Stimulated activated CD4-positive, alpha-beta T cell treated with anti-CD3 and anti-CD28 coated beads, Interleukin-4, amount 100 ng/mL, for 1 hour (primary cell): Measurements from ENCODE around the gene GRHL1.
"Not testable (repeated sequence)": the region's sequence is repeated elsewhere in the genome, so short reads cannot be mapped to it uniquely, and the experiment has no call there.

Experiments used
- DNase-seq: peaks from one replicate; pipeline ENCODE4 v3.0.0-alpha.2; 2020

Gene GRHL1

DNA sequence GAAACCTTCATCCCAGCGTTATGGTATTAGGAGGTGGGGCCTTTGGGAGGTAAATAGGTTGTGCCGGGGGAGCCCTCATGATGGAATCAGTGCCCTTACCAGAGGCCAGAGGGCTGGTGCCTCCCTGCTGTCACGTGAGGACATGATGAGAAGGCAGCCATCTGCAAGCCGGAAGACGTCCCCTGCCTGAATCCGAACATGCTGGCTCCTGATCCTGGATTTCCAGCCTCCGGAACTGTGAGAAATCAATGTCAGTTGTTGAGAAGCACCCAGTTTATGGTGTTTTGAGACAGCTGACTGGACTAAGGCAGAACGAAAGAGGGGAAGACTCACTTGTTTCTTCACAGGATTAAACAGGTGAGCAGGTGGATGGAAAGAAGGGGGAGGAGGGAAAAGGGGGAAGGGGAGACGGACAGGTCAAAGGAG is 78.8 kb downstream of the GRHL1 start:
- DNase-seq = no peak

DNA sequence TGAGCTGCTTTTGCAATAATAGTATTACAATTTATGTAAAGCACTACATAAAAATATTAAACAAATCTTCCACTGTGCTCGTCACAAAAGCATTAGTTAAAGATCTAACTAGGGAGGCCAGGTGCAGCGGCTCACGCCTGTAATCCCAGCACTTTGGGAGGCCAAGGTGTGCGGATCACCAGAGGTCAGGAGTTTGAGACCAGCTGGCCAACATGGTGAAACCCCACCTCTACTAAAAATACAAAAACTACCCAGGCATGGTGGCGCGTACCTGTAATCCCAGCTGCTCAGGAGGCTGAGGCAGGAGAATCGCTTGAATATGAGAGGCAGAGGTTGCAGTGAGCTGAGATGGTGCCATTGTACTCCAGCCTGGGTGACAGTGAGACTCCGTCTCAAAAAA is 79.3 kb downstream of the GRHL1 start:
- DNase-seq = not testable (repeated sequence)

DNA sequence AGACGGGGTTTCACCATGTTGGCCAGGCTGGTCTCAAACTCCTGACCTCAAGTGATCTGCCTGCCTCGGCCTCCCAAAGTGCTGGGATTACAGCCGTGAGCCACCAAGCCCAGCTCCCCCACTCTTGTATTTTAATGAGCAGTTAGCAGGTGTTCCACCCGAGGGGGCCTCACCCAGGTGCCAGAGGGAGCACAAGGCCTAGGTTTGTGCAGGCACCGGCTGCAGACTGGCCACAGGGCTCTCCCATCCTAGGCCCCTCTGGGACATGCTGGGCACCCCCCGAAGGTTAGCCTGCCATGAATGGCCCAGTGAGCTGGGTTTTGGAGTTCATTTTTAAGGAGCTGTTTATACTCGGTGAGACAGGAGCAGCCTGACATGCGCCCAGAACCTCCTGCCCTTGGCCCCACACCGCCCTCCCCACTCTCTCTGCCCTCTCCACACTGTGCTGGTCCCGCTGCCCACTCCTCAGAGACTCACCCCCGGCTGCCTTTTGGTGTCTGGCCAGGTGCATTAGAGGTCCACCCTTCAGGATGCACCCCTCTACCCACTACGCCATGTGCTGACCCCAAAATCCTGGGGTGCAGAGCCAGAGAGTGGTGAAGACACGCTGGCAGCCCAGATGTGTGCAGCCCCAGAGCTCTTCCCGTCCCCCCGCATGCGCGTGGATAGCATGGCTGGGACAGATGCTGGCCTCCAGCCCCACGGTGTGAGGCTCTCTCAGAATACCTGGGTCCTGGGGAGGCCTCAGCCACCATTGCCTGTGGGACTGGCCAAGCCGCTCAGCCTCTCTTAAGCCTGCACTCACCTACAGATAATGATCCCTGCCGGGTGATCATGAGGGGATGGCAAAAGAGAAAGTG is 80.6 kb downstream of the GRHL1 start:
- DNase-seq = no peak

GRCh38 chr2:10032746-10033105 is 81.2 kb downstream of the GRHL1 start:
- no peak for DNase-seq

- DNase-seq = no peak
Observed at GRCh38 chr2:10033251-10034006, 81.9 kb downstream of the GRHL1 start.

DNA sequence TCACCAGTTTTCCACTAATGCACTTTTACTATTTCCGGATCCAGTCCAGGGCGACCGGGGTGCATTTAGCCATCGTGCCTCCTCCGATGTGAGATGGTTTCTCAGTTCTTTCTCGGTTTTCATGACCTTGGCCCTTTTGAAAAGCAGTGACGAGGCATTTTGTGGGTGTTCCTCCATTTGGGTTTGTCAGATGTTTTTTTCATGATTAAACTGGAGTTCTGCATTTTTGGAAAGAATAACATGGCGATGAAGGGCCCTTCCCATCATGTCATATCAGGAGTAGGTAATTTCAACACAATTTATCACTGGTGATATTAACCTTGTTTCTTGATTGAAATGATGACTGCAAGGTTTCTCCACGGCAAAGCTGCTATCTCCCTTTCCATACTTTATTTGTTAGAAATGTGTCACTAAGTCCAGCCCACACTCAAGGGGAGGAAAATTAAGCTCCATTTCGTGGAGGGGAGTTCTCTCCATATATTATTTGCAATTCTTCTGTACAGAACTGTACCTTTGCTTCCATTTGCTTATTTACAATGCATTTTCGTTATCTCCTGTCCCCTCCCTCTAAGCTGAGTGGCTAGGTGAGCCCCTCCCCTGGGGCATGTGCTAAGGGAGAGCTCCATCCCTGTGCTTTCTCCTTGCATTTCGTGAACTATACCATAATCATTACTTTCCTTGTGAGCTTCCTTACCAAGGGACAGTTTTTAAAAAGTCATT is 83.0 kb downstream of the GRHL1 start:
- DNase-seq = no peak

DNA sequence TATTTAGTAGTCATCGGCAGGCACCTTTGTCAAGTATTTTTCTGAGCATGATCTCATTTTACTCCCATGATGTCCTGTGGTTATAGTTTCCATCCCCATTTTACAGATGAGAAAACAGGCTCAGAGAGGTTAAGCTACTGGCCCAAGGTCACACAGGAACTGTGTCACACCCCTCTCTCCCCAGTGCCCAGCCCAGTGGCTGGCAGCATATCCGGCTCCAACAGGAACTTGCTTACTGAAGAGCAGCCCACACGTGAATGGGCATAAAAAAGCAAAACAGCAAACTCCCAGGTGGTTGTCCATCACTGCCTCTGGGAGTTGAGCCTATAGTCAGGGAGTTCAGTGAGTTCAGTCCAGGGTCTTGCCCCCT is 83.5 kb downstream of the GRHL1 start:
- DNase-seq = no peak

DNA sequence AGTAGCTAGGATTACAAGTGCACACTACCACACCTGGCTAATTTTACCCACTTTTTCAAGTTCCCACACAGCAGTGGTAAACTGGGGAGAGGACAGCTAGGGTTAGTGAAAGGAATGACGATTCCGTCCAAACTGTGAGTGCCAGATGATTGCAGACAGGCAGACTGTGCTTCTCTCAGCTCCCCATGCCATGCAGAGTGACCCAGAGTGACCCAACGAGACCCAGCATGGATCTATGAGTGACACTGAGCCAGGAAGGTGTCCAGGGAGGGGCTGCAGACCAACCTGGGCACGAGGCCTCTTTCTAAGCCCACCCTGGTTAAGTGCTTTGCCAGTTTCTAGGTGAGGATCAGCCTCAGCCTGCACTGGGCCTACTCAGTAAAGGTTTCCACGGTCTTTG is 84.1 kb downstream of the GRHL1 start:
- no peak for DNase-seq

- DNase-seq = peak; percentile 48
Observed at GRCh38 chr2:10036095-10036884, 84.8 kb downstream of the GRHL1 start.

- no peak for DNase-seq
Observed at GRCh38 chr2:10038123-10038522, 86.6 kb downstream of the GRHL1 start.

DNA sequence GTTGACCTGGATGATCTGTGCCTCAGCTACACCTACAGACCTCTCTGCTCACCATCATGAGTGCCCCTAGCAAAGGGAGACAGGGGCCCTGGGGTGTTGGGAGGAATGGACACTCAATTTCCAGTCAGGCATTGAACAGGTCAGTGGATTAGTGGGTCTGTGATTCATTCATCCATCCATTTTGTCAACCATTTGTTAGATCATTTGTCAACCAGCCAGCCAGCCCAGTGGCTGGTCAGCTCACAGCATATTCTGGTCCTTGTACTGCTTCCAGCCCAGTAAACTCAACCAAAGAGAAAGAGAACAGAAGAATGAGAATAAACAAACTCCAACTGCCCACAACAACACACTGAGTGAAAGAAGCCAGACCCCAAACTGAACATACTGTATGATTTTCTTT is 87.2 kb downstream of the GRHL1 start:
- DNase-seq = no peak

GRCh38 chr2:10039658-10040410 is 88.3 kb downstream of the GRHL1 start:
- DNase-seq = no peak

DNA sequence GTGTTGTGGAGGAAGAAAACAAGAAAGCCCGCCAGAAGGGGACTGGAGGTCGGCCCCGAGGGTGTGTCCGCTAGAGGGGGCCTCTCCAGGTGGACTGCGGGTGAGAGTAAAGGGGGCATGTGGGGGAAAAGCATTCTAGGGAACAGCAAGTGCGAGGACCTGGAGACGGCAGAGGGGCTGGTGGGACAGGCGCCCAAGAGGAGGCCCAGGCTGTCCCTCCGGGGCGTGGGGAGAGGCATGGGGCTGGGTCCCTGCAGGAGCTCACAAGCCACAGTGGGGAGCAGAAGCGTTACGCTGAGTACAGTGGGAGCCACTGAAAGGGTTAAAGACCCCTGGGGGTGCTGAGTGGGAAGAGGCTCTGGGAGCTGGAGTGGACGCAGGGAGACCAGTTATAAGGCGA is 90.2 kb downstream of the GRHL1 start:
- DNase-seq = no peak

GRCh38 chr2:10042301-10043161 is 91.0 kb downstream of the GRHL1 start:
- DNase-seq = peak; percentile 25

DNA sequence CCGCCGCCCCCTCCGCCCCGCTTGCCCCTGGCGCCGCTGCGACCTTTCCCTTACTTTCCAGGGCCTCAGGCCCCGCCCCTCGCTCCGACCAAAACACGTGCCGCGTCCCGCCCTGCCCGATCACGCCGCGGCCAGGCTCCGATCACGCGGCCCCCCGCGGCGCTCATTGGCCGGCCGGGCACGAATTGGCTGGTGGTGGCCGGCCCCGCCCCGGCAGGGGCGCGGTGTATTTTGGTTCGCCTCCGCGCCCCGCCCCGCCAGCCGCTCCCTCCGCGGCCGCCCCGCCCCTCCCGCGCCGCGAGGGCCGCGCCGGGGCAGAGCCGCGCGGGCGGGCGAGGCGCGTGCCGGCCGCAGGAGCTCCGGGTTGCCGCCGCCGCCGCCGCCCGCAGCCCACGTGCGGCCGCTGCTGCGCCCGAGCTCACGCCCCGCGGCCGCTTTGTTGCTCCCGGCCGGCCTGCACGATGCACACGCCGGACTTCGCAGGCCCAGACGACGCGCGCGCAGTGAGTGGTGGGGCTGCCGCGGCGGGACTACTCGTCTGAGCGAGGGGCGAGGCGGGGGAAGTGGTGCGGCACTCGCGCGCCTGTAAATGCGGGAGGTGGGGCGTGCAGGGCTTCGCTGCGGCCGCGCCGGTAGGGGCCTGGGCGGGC is 91.9 kb downstream of the GRHL1 start, which contains the start of gene KLF11:
Gene KLF11 (plus strand): TSS at position 295 of the 650 bp plus-strand sequence. CDS start 167 bp downstream, at position 462.
- DNase-seq = peak; percentile 85

DNA sequence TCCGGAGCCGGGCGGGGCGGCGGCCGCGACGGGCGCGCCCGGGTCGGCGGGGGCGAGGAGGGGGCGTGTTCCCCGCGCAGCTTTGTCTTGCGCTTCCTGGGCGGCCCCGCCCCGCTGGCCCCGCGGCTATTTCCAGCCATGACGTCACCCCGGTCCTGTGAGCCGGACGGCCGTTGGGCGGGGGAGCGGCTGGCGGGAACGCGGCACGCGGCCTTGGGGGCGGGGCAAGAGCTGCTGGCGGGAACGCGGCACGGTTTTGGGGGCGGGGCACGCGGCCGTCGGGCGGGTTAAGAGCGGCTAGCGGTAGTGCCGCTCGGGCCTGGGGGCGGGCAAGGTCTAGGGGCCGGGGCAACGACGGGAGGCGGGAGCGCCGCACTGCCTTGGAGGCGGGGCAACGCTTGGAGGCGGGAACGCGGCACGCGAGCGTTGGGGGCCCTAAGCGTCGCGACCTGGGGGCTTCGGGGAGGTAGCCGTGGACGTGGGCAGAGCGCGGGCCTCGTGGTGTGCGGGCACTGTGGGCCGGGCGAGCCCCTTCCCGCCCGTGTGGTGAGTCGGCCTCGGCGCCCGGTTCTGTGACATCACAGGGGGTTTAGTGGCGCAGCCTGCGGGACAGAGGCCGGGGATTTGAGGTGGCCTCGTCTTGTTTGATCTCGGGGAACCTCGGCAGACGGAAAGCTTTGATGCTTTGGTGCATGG is 92.6 kb downstream of the GRHL1 start:
- peak; percentile 98 for DNase-seq

- DNase-seq = no peak
Observed at GRCh38 chr2:10045561-10046355, 94.3 kb downstream of the GRHL1 start.

DNA sequence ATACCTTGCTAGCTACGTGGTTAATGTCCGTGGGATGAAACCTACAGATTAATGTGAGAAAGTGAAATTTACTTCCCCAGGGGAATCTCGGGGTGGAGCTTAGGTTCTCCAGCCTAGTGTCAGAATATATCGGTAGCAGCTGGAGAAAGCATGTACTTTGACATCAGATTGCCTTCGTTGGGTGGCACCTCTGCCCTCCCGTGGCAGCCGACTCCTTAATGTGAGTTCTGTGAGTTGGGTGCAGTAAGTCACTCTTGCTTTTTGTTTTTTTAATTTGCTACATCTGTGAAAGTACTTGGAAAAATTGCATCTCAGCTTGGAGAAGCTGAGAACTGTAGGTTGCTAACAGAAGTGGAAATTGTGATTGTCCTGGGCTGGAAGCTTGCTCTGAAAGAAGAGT is 95.4 kb downstream of the GRHL1 start:
- no peak for DNase-seq
